ENCODE measurements around the gene PCMTD2.

The PCMTD2 gene

DNA sequence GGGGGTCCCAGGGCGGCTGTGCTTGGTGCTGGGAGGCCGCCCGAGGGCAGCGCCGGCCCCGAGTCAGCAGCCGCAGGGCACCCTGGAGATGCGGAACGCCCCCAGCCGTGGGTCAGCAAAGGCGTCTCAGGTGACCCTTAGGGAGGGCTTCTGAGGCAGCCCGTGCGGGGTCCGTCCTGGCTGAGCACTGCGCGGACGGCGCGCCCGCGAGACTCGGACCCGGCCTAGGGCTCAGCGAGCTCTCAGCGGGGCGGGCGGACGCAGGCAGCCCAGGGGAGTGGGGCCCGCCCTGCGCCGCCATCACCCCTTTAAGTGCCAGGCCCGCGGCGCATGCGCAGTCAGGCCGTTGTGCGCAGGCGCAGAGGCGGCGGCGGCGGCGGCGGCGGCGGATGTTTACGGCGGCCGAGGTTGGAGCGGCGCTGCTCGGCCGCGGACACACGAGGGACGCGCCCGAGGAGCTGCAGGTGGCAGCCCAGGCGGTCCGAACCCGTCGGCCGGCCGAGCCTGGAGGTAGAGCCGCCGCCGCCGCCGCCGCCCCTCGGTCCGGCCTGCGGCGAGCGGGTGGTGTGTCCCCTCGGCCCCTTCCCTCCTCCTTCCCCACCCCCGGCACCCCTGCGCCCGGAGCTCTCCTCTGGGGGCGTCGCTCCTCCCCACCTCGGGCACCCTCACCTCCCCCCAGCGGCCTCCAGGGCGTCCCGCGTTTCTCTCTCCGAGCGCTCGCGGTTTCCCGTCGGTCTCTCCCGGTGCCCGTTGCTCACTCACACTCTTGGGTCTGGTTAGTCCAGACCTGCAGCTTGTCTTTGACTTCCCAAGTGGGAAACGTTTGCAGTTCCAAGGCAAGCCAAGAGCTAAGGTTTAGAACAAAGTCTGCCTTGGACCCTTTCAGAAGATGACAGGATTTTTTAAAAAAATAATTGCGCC lies at the start of gene PCMTD2:
Gene PCMTD2, plus strand, starts transcription at position 388 of the 921 bp plus-strand sequence. CDS start 4,218 bp downstream, outside the sequence.
- peak; percentile 95 for DNase-seq (ENCODE audit: low read depth, low spot score)

DNA sequence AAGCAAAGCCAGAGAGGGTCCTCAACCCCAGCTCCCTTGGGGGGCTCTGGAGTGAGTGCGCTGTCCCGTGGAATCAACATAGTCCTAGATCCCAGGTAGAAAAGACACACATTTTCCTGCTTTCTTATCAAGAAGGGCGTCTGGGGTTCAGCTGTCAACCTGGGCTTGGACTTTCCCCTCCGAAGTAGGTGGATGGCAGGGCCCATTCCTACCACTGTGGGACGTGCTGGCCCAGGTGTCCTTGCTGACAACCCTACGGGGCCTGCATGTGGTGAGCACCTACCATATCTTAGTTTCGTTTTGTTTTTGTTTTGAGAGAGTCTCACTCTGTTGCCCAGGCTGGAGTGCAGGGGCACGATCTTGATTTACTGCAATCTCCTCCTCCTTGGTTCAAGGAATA lies 48.9 kb upstream of the PCMTD2 start:
- DNase-seq (ENCODE audit: low read depth, low spot score) = no peak

GRCh38 chr20:64207641-64208590 lies 47.6 kb upstream of the PCMTD2 start:
- DNase-seq (ENCODE audit: low read depth, low spot score) = no peak

DNA sequence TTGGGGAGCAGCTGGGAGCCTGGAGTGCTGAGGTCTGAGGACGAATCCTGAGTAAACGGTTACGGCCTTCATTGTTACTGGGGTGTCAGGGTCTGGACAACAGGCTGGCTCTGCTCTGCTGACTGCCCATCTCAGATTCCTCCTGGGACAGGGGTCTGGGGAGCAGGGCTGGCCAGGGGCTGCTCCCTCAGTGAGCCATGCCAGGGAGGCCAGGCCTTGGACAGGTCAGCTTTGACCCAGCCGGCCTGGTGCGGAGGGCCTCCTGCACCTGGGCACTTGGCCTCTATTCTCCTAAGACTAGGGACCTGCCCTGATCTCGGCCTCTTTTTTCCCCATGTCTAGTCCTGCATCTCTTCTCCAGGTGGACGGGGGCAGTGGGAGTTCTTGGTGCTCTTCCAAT lies 46.4 kb upstream of the PCMTD2 start:
- DNase-seq (ENCODE audit: low read depth, low spot score) = no peak

- DNase-seq (ENCODE audit: low read depth, low spot score) = no peak
Observed at GRCh38 chr20:64210656-64211369, 44.7 kb upstream of the PCMTD2 start.

DNA sequence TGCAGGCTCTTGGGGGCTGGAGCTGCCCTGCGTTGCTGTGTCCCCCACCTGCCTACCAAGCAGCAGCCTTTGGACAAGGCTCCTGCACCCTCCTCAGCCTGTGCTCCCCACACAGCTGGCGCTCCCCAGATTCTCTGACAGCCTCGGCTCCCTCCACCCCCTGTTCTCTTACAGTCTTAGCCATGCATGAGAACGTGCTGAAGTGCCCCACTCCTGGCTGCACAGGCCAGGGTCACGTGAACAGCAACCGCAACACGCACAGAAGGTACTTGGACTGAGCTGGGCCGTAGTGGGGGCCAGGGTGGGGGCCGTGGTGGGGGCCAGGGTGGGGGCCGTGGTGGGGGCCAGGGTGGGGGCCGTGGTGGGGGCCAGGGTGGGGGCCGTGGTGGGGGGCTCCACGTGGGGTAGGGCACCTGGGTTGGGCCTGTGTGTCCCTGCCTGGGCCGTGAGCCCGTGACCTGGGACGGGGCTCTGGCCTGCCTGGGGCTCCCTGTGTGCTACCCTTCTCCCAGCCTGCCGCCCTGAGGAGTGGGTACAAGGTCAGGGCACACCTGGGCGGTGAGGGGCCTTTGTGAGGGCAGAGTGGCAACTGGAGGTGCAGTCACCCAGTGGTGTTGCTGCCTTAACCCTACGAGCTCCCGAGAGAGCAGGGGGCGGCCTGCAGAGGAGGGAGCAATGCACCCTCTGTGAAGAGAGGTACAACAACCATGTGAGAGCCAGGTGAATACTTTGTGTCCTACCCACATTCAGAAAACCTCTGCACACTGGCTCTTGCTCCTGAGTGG lies 43.5 kb upstream of the PCMTD2 start:
- DNase-seq (ENCODE audit: low read depth, low spot score) = no peak

DNA sequence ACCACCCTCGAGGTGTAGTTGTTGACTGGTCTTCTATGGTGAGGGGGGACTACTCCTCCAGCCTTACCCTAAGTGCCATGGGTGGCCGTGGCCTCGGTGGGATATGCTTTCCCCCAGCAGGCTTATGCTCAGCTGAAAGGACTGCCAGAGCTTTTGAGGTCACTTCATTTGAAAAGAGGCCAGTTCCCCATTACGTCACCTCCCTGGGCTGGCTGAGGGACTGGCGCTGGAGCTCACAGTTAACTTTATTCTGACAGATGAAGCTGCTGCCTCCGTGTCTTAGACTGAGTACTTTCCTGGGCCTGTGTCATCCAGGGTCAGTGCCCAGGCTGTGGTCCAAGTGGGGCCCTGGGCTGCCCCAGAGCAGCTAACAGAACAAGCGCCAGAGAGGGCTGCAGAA lies 42.8 kb upstream of the PCMTD2 start:
- peak; percentile 59 for DNase-seq (ENCODE audit: low read depth, low spot score)

DNA sequence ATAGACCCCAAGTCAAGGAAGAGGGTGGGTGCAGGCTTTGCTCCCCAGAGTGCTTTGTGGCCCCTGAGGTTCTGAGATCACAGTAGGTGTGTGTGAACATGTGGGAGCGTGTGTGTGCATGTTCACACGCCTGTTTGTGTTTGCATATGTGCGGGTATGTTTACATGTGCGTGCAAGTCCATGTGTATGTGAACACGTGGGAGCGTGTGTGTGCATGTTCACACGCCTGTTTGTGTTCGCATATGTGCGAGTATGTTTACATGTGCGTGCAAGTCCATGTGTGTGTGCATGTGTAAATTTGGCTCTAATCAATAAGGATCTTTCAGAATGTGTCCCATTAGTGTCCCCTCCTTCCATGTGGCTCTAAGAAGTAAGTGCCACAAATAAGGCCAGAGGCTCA lies 41.4 kb upstream of the PCMTD2 start:
- DNase-seq (ENCODE audit: low read depth, low spot score) = no peak

GRCh38 chr20:64214952-64215351 lies 40.6 kb upstream of the PCMTD2 start:
- no peak for DNase-seq (ENCODE audit: low read depth, low spot score)

- DNase-seq (ENCODE audit: low read depth, low spot score) = peak; percentile 15
Observed at GRCh38 chr20:64216036-64216435, 39.5 kb upstream of the PCMTD2 start.

DNA sequence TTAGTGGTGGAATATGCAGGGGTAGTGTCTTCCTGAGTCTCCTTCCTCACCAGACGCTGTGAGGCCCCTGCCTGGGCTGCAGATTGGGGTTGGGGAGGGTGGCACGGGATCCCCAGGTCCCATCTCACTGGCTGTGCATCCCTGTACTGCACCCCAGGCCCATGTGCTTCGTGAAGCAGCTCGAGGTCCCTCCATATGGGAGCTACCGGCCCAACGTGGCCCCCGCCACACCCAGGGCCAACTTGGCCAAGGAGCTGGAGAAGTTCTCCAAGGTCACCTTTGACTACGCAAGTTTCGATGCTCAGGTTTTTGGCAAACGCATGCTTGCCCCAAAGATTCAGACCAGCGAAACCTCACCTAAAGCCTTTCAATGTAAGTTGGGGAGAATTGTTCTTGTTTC lies 38.6 kb upstream of the PCMTD2 start:
- DNase-seq (ENCODE audit: low read depth, low spot score) = no peak

DNA sequence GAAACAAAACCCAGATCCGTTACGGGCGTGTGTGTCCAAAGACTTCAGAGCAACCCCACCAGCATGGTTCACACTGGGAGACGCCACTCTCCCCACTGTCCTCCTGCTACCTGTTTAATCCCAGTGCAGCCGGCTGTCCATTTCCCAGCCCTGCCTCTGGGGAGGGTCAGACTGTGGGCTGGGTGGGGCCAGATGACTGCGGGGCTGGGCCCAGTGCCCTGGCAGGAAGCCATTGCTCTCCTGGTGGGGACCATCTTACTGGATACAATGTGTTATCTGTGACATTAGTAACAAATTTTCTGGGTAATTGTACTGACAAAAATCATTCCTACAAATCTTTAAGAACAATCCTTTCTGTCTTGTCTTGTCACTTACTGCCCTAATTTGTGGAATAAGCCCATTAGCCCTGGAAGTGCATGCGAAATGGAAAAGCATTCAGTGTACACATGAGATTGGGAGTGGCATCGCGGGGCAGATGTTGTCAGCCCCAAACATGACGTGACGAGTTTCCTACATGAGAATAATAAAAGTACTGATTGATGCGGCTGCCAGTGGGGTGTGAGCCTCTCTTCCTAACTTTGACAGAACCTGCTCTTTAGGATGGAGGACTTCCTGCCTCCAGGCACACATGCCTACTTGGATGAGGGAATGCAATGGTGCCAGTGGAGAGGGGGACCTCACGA lies 37.9 kb upstream of the PCMTD2 start:
- DNase-seq (ENCODE audit: low read depth, low spot score) = no peak

DNA sequence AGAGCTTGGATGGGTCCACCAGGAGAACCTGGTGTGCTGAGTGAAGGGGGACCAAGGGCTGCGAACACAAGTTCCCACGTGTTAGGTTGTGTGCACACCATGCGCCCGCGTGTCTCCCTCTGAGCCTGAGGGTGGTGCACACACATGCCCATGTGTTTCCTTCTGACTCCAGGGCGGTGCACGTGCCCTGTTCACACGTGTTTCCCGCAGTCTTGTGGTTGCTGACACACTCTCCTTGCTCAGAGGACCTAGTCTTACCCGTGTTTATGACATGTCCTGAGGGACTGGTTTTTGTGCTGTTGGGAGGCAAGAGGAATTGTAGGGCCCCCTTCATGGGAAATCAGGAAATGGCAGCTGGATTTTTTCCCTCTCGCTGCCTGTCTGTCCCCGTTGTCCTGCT lies 36.3 kb upstream of the PCMTD2 start:
- DNase-seq (ENCODE audit: low read depth, low spot score) = no peak

- DNase-seq (ENCODE audit: low read depth, low spot score) = no peak
Observed at GRCh38 chr20:64219730-64220129, 35.8 kb upstream of the PCMTD2 start.

DNA sequence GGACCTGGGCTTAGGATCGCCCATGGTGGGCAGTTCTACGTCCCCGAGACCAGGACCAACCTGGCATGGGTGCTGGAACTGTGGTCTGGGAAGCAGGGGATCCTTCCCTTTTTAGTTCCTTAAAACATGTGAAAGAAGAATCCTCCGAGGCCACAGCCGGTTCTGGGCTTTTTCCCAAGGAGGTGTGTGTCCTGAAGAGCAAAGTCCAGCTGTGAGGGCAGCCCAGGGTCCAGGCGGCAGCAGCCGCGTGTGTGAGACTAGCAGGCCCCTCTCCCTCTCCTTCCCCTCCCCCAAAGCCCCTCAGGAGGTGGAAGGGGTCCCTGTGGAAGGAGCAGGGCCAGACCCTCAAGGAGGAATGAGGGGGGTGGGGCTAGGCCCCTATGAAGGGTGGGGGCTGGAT lies 35.1 kb upstream of the PCMTD2 start:
- no peak for DNase-seq (ENCODE audit: low read depth, low spot score)

GRCh38 chr20:64220891-64221527 lies 34.5 kb upstream of the PCMTD2 start:
- no peak for DNase-seq (ENCODE audit: low read depth, low spot score)

GRCh38 chr20:64222291-64222735 lies 33.2 kb upstream of the PCMTD2 start:
- peak; percentile 11 for DNase-seq (ENCODE audit: low read depth, low spot score)

DNA sequence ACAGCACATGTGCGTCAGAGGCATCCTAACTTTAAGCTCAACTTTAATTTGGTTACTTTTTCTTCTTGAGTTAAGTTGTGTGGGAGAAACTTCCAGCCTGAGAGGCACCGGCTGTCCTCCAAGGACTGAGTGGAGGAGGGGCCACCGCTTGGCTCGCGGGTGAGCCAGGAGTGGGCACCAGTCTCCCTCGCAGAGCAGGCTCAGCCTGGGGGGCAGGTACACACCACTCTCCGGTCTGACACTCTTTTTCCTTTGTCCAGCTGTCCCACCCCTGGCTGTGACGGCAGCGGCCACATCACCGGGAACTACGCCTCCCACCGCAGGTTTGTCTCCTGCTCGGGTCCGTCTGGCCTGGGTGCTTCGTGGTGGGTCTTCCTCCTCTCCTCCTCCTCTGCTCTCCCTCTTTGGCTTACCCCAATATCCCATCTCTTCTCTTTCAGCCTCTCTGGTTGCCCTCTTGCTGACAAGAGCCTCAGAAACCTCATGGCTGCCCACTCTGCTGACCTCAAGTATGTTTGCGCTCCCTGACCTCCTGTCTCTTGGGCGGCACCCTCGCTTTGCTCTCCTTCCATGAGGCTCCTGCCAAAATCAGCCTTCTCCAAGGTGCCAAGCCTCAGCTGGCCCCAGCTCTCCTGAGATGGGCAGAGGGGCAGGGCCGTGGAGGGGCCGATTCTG lies 32.6 kb upstream of the PCMTD2 start:
- DNase-seq (ENCODE audit: low read depth, low spot score) = no peak

DNA sequence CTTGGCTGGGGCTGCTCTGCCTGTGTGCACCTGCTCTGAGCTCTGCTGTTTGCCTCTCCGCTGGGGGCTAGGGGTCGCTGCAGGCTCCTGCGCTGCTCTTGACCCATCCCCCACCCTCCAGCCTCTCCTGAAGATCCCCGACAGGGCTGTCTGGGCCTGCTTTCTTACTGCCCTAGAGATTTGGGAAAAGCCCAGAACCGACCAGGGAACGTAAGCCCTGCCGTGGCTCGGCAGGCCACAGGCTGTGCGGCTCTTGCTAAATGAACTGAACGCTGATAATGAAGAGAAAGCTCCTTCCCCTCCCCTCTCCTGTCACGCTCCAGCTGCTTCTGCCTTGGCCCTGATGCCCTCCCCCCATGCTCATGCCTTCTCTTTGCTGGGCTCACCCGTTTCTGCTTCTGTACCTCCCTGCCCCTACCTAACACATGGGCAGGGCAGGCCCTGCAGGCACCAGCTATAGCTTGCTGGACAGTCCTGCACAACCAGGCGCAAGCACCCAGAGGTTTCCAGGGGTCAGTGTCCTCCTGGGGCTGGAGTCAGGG lies 32.0 kb upstream of the PCMTD2 start:
- peak; percentile 49 for DNase-seq (ENCODE audit: low read depth, low spot score)

All from astrocyte of the hippocampus (primary cell).